Measurements from ENCODE around the gene APBA1. TPM values are rescaled to one million over a fixed set of nuclear protein-coding genes. Genes with fewer than 3 reads are reported as not detected.
"Not testable (repeated sequence)": the region's sequence is repeated elsewhere in the genome, so short reads cannot be mapped to it uniquely, and the experiment has no call there.

The APBA1 gene
- total RNA-seq, 3 donors from 2014 or later = 10.1 to 14.4 (median 12.7) TPM

DNA sequence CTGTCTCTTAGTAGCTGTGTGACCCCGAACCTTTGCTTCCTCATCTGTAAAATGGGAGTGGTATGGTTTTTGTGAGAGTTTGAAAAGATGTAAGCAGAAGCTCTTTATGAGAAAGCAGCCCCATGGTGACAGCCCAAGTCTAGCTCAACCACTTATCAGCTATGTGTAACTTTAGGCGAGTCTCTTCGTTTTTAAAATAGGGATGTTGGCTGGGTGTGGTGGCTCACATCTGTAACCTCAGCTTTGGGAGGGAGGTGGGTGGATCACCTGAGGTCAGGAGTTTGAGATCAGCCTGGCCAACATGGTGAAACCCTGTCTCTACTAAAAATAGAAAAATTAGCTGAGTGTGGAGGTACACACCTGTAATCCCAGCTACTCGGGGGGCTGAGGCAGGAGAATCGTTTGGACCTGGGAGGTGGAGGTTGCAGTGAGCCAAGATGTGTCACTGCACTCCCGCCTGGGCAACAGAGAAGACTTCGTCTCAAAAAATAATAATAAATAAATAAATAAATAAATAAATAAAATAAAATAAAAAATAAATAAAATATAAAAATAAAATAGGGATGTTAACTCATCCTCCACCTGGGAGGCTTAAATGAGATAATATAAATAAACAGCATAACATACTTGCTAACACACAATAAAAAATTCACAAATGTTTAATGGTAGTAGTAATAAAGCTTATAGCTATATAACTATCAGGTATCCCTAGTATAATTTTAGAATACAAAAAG is 71.7 kb downstream of the APBA1 start:
- H3K9me3 ChIP-seq = no peaks in the 10 kb centered on the region
- no peaks in the 10 kb centered on the region for H3K36me3 ChIP-seq (ENCODE audit: low read depth)
- intact Hi-C loops (cut with DNase I, micrococcal nuclease) = no loop called here
- no peaks in the 10 kb centered on the region for H3K4me1 ChIP-seq (ENCODE audit: low read depth)
- H3K4me3 ChIP-seq = no peak overlapping the region
- DNase-seq (no peak), ATAC-seq (no peak)
- TF ChIP-seq, protein P1, sequence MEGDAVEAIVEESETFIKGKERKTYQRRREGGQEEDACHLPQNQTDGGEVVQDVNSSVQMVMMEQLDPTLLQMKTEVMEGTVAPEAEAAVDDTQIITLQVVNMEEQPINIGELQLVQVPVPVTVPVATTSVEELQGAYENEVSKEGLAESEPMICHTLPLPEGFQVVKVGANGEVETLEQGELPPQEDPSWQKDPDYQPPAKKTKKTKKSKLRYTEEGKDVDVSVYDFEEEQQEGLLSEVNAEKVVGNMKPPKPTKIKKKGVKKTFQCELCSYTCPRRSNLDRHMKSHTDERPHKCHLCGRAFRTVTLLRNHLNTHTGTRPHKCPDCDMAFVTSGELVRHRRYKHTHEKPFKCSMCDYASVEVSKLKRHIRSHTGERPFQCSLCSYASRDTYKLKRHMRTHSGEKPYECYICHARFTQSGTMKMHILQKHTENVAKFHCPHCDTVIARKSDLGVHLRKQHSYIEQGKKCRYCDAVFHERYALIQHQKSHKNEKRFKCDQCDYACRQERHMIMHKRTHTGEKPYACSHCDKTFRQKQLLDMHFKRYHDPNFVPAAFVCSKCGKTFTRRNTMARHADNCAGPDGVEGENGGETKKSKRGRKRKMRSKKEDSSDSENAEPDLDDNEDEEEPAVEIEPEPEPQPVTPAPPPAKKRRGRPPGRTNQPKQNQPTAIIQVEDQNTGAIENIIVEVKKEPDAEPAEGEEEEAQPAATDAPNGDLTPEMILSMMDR (IDR thresholded peaks at IDR 0.05) = no peak

GRCh38 chr9:69599232-69599971 is 72.8 kb downstream of the APBA1 start:
- DNase-seq = no peak
- no peak for ATAC-seq
- intact Hi-C loops (cut with DNase I, micrococcal nuclease) = no loop called here

DNA sequence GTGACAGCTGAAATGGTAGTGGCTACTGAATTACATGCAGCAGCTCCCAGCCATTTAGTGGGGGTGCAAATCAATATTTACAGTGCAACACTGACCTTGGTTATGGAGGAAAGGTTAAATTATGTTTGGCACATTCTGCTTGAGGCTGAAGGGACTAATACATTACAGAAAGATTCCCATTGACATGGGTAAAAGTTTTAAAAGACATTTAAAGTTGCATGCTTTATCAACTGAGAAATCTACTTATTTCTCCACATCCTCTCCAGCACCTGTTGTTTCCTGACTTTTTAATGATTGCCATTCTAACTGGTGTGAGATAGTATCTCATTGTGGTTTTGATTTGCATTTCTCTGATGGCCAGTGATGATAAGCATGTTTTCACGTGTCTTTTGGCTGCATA is 75.3 kb downstream of the APBA1 start:
- H3K36me3 ChIP-seq (ENCODE audit: low read depth); DNase-seq; H3K4me3 ChIP-seq; H3K9me3 ChIP-seq; ATAC-seq; H3K4me1 ChIP-seq (ENCODE audit: low read depth); intact Hi-C loops (cut with DNase I, micrococcal nuclease): not testable (repeated sequence)

More at GRCh38 chr9:69599232-69599971, 72.8 kb downstream of the APBA1 start:
- TF ChIP-seq, protein P1 (IDR thresholded peaks at IDR 0.05) = no peak
- Histone ChIP-seq H3K4me3 (no peak overlapping the region), H3K36me3 (ENCODE audit: low read depth) (no peaks in the 10 kb centered on the region), H3K4me1 (ENCODE audit: low read depth) (no peaks in the 10 kb centered on the region), H3K9me3 (no peaks in the 10 kb centered on the region)

- intact Hi-C loops (cut with DNase I, micrococcal nuclease) = no loop called here
- H3K36me3 ChIP-seq (ENCODE audit: low read depth) = no peaks in the 10 kb centered on the region
- no peak overlapping the region for H3K4me3 ChIP-seq
- no peaks in the 10 kb centered on the region for H3K4me1 ChIP-seq (ENCODE audit: low read depth)
- TF ChIP-seq, protein P1 (IDR thresholded peaks at IDR 0.05) = no peak
- H3K9me3 ChIP-seq = no peaks in the 10 kb centered on the region
- DNase-seq = no peak
- no peak for ATAC-seq
These were observed 78.0 kb downstream of the APBA1 start for GRCh38 chr9:69594180-69594579.

- intact Hi-C loops (cut with DNase I, micrococcal nuclease) = no loop called here
- DNase-seq = no peak
- Histone ChIP-seq H3K4me1 (ENCODE audit: low read depth) (no peaks in the 10 kb centered on the region), H3K4me3 (no peak overlapping the region), H3K9me3 (no peaks in the 10 kb centered on the region), H3K36me3 (ENCODE audit: low read depth) (no peaks in the 10 kb centered on the region)
- TF ChIP-seq, protein P1 (IDR thresholded peaks at IDR 0.05) = no peak
- ATAC-seq = no peak
These were observed 78.4 kb downstream of the APBA1 start for GRCh38 chr9:69593756-69594155.

DNA sequence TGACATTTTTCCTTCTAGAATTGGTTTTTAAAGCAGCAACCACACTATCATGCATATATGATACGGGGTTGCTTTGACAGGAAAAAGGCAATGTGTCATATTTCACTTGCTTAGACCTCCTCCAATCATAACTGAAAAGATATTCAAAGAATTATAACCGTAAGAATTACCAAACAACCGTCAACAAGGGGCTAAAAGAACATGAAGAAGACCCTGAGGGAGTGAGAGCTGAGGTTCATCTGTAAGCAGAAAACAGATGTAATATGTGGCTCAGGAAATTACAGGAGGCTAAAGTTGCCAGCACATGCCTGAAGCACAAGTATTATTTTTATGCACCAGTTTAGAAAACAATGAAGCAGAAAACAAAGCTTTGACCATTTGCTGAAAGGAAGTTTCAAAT is 78.9 kb downstream of the APBA1 start:
- intact Hi-C loops (cut with DNase I, micrococcal nuclease) = no loop called here
- no peaks in the 10 kb centered on the region for H3K4me1 ChIP-seq (ENCODE audit: low read depth)
- no peak for DNase-seq
- TF ChIP-seq, protein P1 (IDR thresholded peaks at IDR 0.05) = no peak
- H3K9me3 ChIP-seq = no peaks in the 10 kb centered on the region
- ATAC-seq = no peak
- no peaks in the 10 kb centered on the region for H3K36me3 ChIP-seq (ENCODE audit: low read depth)
- H3K4me3 ChIP-seq = no peak overlapping the region

Data from mucosa of descending colon (tissue), 3 donors.